Uterus (tissue), 2 donors: ENCODE data around the gene DCBLD1.

Experiments
- CTCF ChIP-seq, 4 experiments: fragments of 200-600 bp in 2 of 4; fragments of 450-650 bp in 2 of 4; sonication (generic) in 2 of 4; IDR thresholded peaks; one replicate each; pipeline ENCODE4 v1.5.1; 2016 to 2019; ENCODE audit warnings: antibody characterized with exemption in 4 of 4, mild to moderate bottlenecking in 2 of 4, moderate library complexity in 1 of 4
- POLR2A ChIP-seq, 2 donors: fragments of 450-650 bp; IDR thresholded peaks; one replicate each; pipeline ENCODE4 v1.6.1; 2016; ENCODE audit warnings: antibody characterized with exemption in 2 of 2, mild to moderate bottlenecking in 1 of 2, moderate library complexity in 1 of 2

- no peak for TF ChIP-seq CTCF (IDR thresholded peaks at IDR 0.05)
- no peak for TF ChIP-seq POLR2A (IDR thresholded peaks at IDR 0.05)
These were observed 108.0 kb downstream of the DCBLD1 start for GRCh38 chr6:117590447-117590846.
